Thymus (tissue), 11 donors: ENCODE measurements around the gene TRIM9. TPM values are rescaled to one million over a fixed set of nuclear protein-coding genes. Genes with fewer than 3 reads are reported as not detected.

Source experiments
- DNase-seq, 9 donors: peaks; one replicate each; pipeline ENCODE4 v3.0.0-alpha.2; 2013; ENCODE audit warnings: low spot score in 9 of 9, low read depth in 6 of 9, missing footprints in 1 of 9
- H3K27ac ChIP-seq, 2 donors: one replicate each; pipeline ENCODE4 v1.5.1; 2013; ENCODE audit warnings: control low read depth in 1 of 2, low read depth in 1 of 2, low read length in 1 of 2, mild to moderate bottlenecking in 1 of 2, moderate library complexity in 1 of 2
- H3K27me3 ChIP-seq, 2 donors: one replicate each; pipeline ENCODE4 v1.5.1; 2013; ENCODE audit warnings: low read length in 1 of 2; ENCODE audit not compliant: control insufficient read depth in 2 of 2, insufficient read depth in 1 of 2
- H3K36me3 ChIP-seq, 2 donors: one replicate each; pipeline ENCODE4 v1.5.1; 2013; ENCODE audit warnings: low read length in 1 of 2, mild to moderate bottlenecking in 1 of 2, moderate library complexity in 1 of 2; ENCODE audit not compliant: control insufficient read depth in 2 of 2, insufficient read depth in 2 of 2
- H3K4me1 ChIP-seq, 2 donors: one replicate each; pipeline ENCODE4 v1.5.1; 2013; ENCODE audit warnings: low read length in 2 of 2; ENCODE audit not compliant: control insufficient read depth in 2 of 2, insufficient read depth in 2 of 2
- H3K4me3 ChIP-seq, 2 donors: one replicate each; pipeline ENCODE4 v1.5.1; 2013; ENCODE audit warnings: low read length in 2 of 2, control low read depth in 1 of 2, mild to moderate bottlenecking in 1 of 2
- H3K9me3 ChIP-seq, 2 donors: one replicate each; pipeline ENCODE4 v1.5.1; 2013; ENCODE audit warnings: low read length in 1 of 2, mild to moderate bottlenecking in 1 of 2; ENCODE audit not compliant: control insufficient read depth in 2 of 2, insufficient read depth in 1 of 2
- WGBS: extraction: QIAGEN DNeasy Blood & Tissue Kit; methylation state at CpG from one replicate; pipeline ENCODE4 v1.1.7; 2013; 5-methylcytosine and 5-hydroxymethylcytosine counted together
- polyA plus RNA-seq: library from polyadenylated mRNA; stranded (reverse); fragments of 200-250 nt; gene quantifications from one replicate; pipeline ENCODE4 v1.2.3, GENCODE V29; 2013
- total RNA-seq: library from RNA; stranded (reverse); fragments of 120-200 nt; gene quantifications from one replicate; pipeline ENCODE4 v1.2.4, GENCODE V29; 2013
- donor health status: healthy.

Gene TRIM9
- total and polyA plus RNA-seq, 2 donors: 0.71 to 1.8 TPM

GRCh38 chr14:50936882-50937281 lies 158.0 kb downstream of the TRIM9 start:
- H3K27ac ChIP-seq: no peak overlapping the region
- H3K9me3 ChIP-seq: no peaks in the 10 kb centered on the region
- H3K36me3 ChIP-seq: no peaks in the 10 kb centered on the region
- no peaks in the 10 kb centered on the region for H3K27me3 ChIP-seq
- H3K4me1 ChIP-seq: no peaks in the 10 kb centered on the region
- no peak for DNase-seq
- H3K4me3 ChIP-seq: no peak overlapping the region
- WGBS: 68% methylated on average over 2 of the region's 2 CpGs

GRCh38 chr14:50936016-50936340 lies 158.9 kb downstream of the TRIM9 start:
- DNase-seq: no peak
- no peaks in the 10 kb centered on the region for H3K36me3 ChIP-seq
- H3K27me3 ChIP-seq: no peaks in the 10 kb centered on the region
- H3K4me3 ChIP-seq: no peak overlapping the region
- no peak overlapping the region for H3K27ac ChIP-seq
- H3K9me3 ChIP-seq: no peaks in the 10 kb centered on the region
- WGBS: 95% methylated on average over 2 of the region's 2 CpGs
- H3K4me1 ChIP-seq: no peaks in the 10 kb centered on the region

- DNase-seq: no peak
Measured at GRCh38 chr14:50935126-50936015, 159.5 kb downstream of the TRIM9 start.

GRCh38 chr14:50932592-50933495 lies 162.1 kb downstream of the TRIM9 start:
- WGBS: 96% methylated on average over 4 of the region's 4 CpGs
- H3K9me3 ChIP-seq: no peaks in the 10 kb centered on the region
- H3K36me3 ChIP-seq: no peaks in the 10 kb centered on the region
- no peak overlapping the region for H3K27ac ChIP-seq
- H3K4me3 ChIP-seq: no peak overlapping the region
- DNase-seq: no peak
- H3K27me3 ChIP-seq: no peaks in the 10 kb centered on the region
- H3K4me1 ChIP-seq: no peaks in the 10 kb centered on the region

More at GRCh38 chr14:50935126-50936015, 159.5 kb downstream of the TRIM9 start:
- Histone ChIP-seq H3K4me1 (no peaks in the 10 kb centered on the region), H3K27ac (no peak overlapping the region), H3K9me3 (no peaks in the 10 kb centered on the region), H3K27me3 (no peaks in the 10 kb centered on the region), H3K4me3 (no peak overlapping the region), H3K36me3 (no peaks in the 10 kb centered on the region)
- 97% methylated on average over 5 of the region's 5 CpGs for WGBS

DNA sequence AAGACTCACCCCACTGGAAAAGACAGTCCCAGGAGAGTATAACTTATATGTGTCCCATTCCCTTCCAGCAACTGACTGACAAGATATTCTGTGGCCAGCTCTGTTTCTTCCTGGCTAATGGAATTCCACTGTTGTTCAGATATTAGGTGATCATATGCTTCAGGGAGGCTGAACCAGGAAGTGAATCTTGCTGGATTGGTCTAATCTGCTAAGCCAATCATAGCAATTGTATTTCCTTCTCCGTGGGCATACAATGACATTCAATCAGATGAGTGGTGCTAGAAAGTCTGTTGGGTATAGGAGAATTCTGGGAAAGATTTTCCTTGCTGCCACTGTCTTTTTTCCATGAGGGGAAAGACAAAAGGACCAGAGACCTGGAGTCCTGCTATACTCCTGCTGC lies 162.7 kb downstream of the TRIM9 start:
- WGBS: 89% methylated on average over 1 of the region's 1 CpG
- no peaks in the 10 kb centered on the region for H3K9me3 ChIP-seq
- no peaks in the 10 kb centered on the region for H3K36me3 ChIP-seq
- DNase-seq: no peak
- no peak overlapping the region for H3K4me3 ChIP-seq
- no peaks in the 10 kb centered on the region for H3K27me3 ChIP-seq
- no peaks in the 10 kb centered on the region for H3K4me1 ChIP-seq
- H3K27ac ChIP-seq: no peak overlapping the region

DNA sequence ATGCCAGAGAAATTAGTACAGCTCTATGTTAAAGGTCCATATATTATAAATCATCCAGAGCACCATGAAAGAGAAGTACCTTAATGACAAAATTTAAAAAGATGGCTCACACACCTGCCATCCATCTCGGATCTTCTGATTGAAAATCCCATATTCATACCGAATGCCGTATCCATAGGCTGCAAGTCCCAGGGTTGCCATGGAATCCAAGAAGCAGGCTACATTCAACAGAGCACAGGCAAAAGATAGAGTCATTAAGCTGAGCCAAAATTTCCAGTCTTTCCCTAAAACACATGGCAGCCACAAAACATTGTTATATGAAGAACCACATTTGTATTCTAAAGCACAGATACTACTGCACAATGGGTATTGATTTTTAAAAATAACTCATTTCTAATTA lies 163.3 kb downstream of the TRIM9 start:
- Histone ChIP-seq H3K4me3 (no peak overlapping the region), H3K36me3 (no peaks in the 10 kb centered on the region), H3K27me3 (no peaks in the 10 kb centered on the region), H3K9me3 (no peaks in the 10 kb centered on the region), H3K27ac (no peak overlapping the region), H3K4me1 (no peaks in the 10 kb centered on the region)
- DNase-seq: no peak
- 97% methylated on average over 3 of the region's 3 CpGs for WGBS

DNA sequence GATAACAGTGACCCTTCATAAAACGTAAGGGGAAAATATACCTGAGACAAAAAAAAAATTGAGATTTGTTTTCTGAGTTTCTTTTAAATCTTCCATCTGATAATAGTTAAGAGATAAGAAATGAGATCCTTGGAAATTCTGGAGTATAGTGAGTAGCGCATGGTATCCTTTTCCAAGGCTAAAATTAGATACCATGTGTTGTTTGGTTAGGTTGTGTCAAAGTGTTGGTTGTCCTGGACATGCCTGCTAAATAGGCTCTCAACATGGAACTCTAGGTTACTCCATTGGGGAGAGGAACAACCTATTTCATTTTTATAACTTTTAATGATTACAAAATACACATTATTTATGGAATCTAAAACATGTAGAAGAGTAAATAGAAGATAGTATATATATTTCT lies 165.4 kb downstream of the TRIM9 start:
- DNase-seq: no peak
- Histone ChIP-seq H3K4me3 (no peak overlapping the region), H3K4me1 (no peaks in the 10 kb centered on the region), H3K27ac (no peak overlapping the region), H3K9me3 (no peaks in the 10 kb centered on the region), H3K36me3 (no peaks in the 10 kb centered on the region), H3K27me3 (no peaks in the 10 kb centered on the region)
- 99% methylated on average over 2 of the region's 2 CpGs for WGBS

DNA sequence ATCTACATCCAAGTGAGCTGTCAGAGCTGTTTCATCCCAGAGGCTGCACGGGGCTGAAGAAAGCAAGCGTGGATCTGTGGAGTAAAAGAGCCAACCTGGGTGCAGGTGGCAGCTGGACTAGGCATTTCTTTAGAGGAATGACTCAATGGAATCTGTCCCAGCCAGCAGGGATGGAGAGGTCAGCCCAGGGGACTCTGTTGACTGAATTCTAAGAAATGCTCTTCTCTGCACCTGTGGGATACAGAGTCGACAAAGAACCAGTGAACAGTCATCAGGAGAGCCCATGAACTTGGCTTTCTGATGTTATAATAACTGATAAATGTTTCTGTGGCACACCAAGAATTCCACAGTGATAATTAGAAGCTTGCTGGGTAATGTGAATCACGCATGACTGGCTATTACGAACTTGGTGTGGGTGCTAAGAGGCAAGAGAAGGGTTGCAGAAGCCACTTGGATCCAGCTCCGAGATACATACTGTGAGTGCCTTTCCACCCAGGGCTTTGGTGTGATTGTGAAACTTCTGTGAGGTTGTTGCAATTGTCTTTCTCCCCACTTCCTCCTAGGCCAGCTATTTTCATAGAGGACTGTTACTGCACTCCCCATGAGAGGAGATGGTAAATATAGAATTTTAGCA lies 166.8 kb downstream of the TRIM9 start:
- H3K27ac ChIP-seq: no peak overlapping the region
- no peak for DNase-seq
- no peaks in the 10 kb centered on the region for H3K9me3 ChIP-seq
- H3K27me3 ChIP-seq: no peaks in the 10 kb centered on the region
- H3K4me3 ChIP-seq: no peak overlapping the region
- 83% methylated on average over 6 of the region's 6 CpGs for WGBS
- H3K4me1 ChIP-seq: no peaks in the 10 kb centered on the region
- no peaks in the 10 kb centered on the region for H3K36me3 ChIP-seq
